ENCODE data around the gene KRTAP10-1.

DNA sequence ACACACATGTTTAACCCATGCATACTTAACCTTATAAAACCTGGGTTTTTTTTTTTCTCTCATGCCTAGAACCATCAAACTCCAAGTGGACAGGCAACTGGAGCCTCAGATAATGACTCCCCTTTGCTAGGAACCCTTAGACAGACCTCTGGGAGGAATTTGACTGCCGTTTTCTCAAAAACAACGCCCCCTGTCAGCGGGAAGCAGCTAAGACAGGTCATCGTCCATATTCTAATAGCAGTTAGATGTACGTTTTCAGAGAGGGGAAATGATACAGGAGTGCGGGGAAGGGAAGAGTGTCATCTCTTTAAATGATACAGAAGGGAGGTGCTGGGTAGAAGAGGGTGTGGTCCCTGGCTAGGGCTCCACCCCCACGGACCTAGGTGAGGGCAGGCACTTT, 50.0 kb downstream of the KRTAP10-1 start:
- no peak for TF ChIP-seq FOXM1 (IDR thresholded peaks at IDR 0.05; ENCODE audit: borderline replicate concordance)
- TF ChIP-seq ZNF384 (IDR thresholded peaks at IDR 0.05) = no peak
- TF ChIP-seq SP1 (IDR thresholded peaks at IDR 0.05) = no peak
- TF ChIP-seq, protein P1, sequence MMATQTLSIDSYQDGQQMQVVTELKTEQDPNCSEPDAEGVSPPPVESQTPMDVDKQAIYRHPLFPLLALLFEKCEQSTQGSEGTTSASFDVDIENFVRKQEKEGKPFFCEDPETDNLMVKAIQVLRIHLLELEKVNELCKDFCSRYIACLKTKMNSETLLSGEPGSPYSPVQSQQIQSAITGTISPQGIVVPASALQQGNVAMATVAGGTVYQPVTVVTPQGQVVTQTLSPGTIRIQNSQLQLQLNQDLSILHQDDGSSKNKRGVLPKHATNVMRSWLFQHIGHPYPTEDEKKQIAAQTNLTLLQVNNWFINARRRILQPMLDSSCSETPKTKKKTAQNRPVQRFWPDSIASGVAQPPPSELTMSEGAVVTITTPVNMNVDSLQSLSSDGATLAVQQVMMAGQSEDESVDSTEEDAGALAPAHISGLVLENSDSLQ (IDR thresholded peaks at IDR 0.05) = no peak
- TF ChIP-seq L3MBTL2 (conservative IDR thresholded peaks at IDR 0.05) = no peak
- no peak for TF ChIP-seq FOXK2 (IDR thresholded peaks at IDR 0.05)
- TF ChIP-seq HDGF (IDR thresholded peaks at IDR 0.05; ENCODE audit: borderline replicate concordance) = no peak
- TF ChIP-seq NFRKB (IDR thresholded peaks at IDR 0.05) = no peak
- TF ChIP-seq BHLHE40 (IDR thresholded peaks at IDR 0.05; ENCODE audit: borderline replicate concordance) = no peak
- TF ChIP-seq CTBP1 (IDR thresholded peaks at IDR 0.05; ENCODE audit: borderline replicate concordance) = no peak

All from HEK293T (cell line).